Measurements from ENCODE around the gene SORT1. TPM values are rescaled to one million over a fixed set of nuclear protein-coding genes. Genes with fewer than 3 reads are reported as not detected.
"Not testable (repeated sequence)": the region's sequence is repeated elsewhere in the genome, so short reads cannot be mapped to it uniquely, and the experiment has no call there.

SORT1 gene
- total RNA-seq (2021; fragmentation: NEBNext Ultra II Directional; extraction: Animal tissue kit (Norgen Biotek cat#: 25700)) = 10 to 100 TPM; 51.6 to 78.4 (median 58.5) TPM
- long read RNA-seq, full-length matches to known transcripts = 3 of 20 reads
- long read RNA-seq, partial matches to known transcripts = 7 of 20 reads
- long read RNA-seq, other reads (novel, unspliced or antisense) = 10 of 20 reads

DNA sequence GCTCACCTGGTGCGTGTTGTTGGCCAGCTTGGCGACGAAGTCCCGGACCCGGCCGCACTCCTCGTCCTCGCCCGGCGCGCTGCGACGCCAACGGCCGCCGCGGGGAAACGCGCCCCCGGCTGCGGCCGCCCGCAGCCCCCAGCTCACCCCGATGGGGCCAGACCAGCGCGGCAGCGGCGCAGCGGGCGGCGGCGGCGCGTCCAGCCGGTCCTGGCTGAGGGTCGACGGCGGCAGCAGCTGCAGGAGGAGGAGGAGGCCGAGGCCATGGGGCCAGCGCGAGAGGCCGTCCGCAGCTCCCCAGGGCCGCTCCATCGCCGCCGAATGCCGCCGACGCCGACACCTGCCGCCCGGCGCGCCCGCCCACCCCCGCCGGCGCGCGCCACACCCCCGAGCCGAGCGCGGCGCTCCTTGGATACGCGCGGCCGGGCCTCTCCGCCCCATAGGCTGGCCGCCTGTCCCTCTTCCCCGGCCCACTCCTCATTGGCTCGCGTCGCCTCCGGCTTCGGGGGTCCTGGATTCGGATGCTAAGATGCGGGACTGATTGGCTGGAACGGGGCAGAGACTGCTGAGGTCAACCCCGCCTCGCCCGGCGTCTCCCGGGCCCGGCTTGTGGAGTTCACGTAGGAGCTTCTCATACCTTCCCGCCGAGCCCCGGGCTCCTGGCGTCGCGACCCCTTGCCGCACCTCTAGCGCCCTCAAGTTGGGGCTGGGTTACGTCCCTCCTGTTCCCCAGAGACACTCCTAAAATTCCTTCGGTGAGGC is at the start of gene SORT1:
Gene SORT1, minus strand, starts transcription at position 338 of the 762 bp plus-strand sequence. Its CDS starts 26 bp downstream, at position 312.
- Mint-ChIP-seq H3K9me3 (no peaks in the 10 kb centered on the region), H3K4me3 (peak within 1 kb of the TSS; percentile 91), H3K27me3 (ENCODE audit: insufficient read depth) (no peaks in the 10 kb centered on the region; the same call in 1 of the 2 replicates), H3K4me1 (ENCODE audit: low read depth) (peaks cover 59% of the 10 kb centered on the region), H3K36me3 (ENCODE audit: low read depth) (no peaks in the 10 kb centered on the region), H3K27ac (peak within 1 kb of the TSS; percentile 50)
- DNase-seq = peak; percentile 73
- TF ChIP-seq, protein P1, sequence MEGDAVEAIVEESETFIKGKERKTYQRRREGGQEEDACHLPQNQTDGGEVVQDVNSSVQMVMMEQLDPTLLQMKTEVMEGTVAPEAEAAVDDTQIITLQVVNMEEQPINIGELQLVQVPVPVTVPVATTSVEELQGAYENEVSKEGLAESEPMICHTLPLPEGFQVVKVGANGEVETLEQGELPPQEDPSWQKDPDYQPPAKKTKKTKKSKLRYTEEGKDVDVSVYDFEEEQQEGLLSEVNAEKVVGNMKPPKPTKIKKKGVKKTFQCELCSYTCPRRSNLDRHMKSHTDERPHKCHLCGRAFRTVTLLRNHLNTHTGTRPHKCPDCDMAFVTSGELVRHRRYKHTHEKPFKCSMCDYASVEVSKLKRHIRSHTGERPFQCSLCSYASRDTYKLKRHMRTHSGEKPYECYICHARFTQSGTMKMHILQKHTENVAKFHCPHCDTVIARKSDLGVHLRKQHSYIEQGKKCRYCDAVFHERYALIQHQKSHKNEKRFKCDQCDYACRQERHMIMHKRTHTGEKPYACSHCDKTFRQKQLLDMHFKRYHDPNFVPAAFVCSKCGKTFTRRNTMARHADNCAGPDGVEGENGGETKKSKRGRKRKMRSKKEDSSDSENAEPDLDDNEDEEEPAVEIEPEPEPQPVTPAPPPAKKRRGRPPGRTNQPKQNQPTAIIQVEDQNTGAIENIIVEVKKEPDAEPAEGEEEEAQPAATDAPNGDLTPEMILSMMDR (IDR thresholded peaks at IDR 0.05) = no peak

DNA sequence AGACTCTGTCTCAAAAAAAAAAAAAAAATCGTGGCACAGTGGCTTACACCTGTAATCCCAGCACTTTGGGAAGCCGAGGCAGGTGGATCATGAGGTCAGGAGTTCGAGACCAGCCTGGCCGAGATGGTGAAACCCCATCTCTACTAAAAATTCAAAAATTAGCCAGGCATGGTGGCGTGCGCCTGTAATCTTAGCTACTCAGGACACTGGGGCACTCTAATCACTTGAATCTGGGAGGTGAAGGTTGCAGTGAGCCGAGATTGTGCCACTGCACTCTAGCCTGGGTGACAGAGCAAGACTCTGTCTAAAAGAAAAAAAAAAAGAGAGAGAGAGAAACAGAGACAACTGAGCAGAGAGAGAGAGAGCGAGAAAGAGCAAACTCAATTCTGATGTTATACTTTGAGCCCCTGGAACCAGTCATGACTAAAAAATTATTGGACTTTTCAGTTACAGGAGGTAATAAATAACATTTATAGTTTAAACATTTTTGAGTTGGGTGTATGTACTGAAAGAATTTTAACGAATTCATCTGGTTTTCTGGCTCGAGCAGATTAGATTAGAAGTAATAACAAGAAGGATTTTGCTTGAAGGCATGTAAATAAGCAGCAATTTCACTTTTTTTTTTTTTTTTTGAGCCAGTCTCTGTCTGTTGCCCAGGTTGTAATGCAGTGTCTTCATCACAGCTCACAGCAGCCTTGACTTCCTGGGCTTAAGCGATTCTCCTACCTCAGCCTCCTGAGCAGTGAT is 48.4 kb upstream of the SORT1 start:
- Mint-ChIP-seq H3K4me1 (ENCODE audit: low read depth) (peaks cover 16% of the 10 kb centered on the region), H3K27ac (peak overlapping the region; percentile 89), H3K4me3 (peak overlapping the region; percentile 52)
- H3K9me3 Mint-ChIP-seq; H3K36me3 Mint-ChIP-seq (ENCODE audit: low read depth); H3K27me3 Mint-ChIP-seq (ENCODE audit: insufficient read depth): not testable (repeated sequence)
- peak; percentile 91 for DNase-seq

DNA sequence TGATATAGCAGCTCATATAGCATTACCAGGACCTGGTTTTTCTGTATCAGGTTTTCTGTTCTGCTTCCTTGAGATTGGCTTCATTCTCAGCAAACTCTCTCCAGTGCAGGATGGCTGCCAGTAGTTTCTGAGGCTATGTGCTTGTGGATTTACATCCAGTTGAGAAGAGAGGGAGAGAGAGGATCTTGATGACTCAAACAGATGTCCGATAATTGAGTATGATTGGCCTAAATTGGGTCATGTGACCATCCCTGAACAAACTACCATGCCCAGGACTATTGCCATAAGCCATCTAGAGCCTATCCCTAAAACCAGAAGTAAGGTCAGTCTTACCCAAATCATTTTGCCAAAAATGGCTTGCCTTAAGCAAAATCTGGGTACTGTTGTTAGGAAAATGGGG is 46.6 kb upstream of the SORT1 start:
- TF ChIP-seq, protein P1 (IDR thresholded peaks at IDR 0.05) = no peak
- no peak for DNase-seq
- Mint-ChIP-seq H3K36me3 (ENCODE audit: low read depth) (no peaks in the 10 kb centered on the region), H3K27me3 (ENCODE audit: insufficient read depth) (no peaks in the 10 kb centered on the region), H3K9me3 (no peaks in the 10 kb centered on the region), H3K4me1 (ENCODE audit: low read depth) (peaks cover 8% of the 10 kb centered on the region), H3K4me3 (no peak overlapping the region), H3K27ac (no peak overlapping the region)

DNA sequence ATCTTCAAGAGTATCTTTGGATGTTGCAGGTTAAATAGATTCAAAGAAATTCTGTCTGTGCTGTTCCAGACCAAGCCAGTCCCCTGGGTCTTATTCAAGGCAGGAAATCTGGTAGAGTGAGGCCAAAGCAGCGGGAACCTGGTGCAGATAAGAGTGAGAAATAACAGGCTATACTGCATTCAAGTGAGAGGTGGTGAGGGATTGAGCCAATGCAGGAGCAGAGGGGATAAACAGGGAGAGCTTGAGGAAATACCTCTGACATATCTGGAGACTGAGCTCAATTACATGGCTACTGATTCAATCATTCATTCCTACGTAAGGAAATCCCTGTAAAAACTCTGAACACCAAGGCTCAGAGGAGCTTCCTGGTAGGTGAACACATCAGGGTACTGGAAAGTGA is 45.8 kb upstream of the SORT1 start:
- H3K4me3 Mint-ChIP-seq = no peak overlapping the region
- peaks cover 8% of the 10 kb centered on the region for H3K4me1 Mint-ChIP-seq (ENCODE audit: low read depth)
- no peak overlapping the region for H3K27ac Mint-ChIP-seq
- no peaks in the 10 kb centered on the region for H3K27me3 Mint-ChIP-seq (ENCODE audit: insufficient read depth)
- no peak for DNase-seq
- TF ChIP-seq, protein P1 (IDR thresholded peaks at IDR 0.05) = no peak
- H3K9me3 Mint-ChIP-seq = no peaks in the 10 kb centered on the region
- no peaks in the 10 kb centered on the region for H3K36me3 Mint-ChIP-seq (ENCODE audit: low read depth)

DNA sequence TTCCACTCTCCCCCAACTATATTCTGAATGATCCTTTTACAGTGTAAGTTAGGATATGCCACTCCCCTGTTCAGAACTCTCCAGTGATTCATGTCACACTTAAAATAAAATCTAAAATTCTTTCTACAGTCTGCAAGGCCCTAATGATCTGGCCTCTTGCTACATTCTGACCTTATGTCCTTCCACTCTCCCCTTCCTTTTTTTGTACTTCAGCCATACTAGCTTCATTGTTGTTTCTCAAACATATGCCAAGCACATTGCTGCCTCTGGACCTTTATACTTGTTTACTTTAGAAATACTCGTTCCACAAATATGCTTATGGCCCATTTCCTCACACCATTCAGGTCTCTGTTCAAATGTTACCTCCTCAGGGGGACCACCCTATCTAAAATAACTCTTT is 43.4 kb upstream of the SORT1 start:
- Mint-ChIP-seq H3K27me3 (ENCODE audit: insufficient read depth) (no peaks in the 10 kb centered on the region), H3K9me3 (no peaks in the 10 kb centered on the region), H3K4me1 (ENCODE audit: low read depth) (no peaks in the 10 kb centered on the region; the same call in none of the 2 replicates), H3K36me3 (ENCODE audit: low read depth) (no peaks in the 10 kb centered on the region), H3K4me3 (no peak overlapping the region), H3K27ac (no peak overlapping the region)
- TF ChIP-seq, protein P1 (IDR thresholded peaks at IDR 0.05) = no peak
- DNase-seq = peak; percentile 35

All from HFFc6 (cell line).